NT2/D1 (cell line): Measurements from ENCODE around the gene ZNF750.

Experiments used
- SUZ12 ChIP-seq: IDR thresholded peaks from 2 replicates; pipeline ENCODE4 v1.6.1; 2011; ENCODE audit not compliant: insufficient read length, insufficient read depth; ENCODE audit errors: extremely low read depth
- YY1 ChIP-seq: IDR thresholded peaks from 2 replicates; pipeline ENCODE4 v1.6.1; 2011; ENCODE audit not compliant: insufficient read length, insufficient read depth
- ZNF274 ChIP-seq: IDR thresholded peaks from 2 replicates; pipeline ENCODE4 v1.6.1; 2011; ENCODE audit warnings: mild to moderate bottlenecking, low read depth, low read length

- TF ChIP-seq ZNF274 = no peak
- no peak for TF ChIP-seq SUZ12
- no peak for TF ChIP-seq YY1
Measured at GRCh38 chr17:82884341-82884969, 44.6 kb upstream of the ZNF750 start.
